GM19438 (cell line): Measurements from ENCODE around the gene ABL1.

Source experiments
- ATAC-seq: cut with Tn5 transposase; IDR thresholded peaks from one replicate; pipeline ENCODE4 v1.9.1; 2021; ENCODE audit warnings: low read depth; ENCODE audit not compliant: unreplicated experiment

ABL1 gene

DNA sequence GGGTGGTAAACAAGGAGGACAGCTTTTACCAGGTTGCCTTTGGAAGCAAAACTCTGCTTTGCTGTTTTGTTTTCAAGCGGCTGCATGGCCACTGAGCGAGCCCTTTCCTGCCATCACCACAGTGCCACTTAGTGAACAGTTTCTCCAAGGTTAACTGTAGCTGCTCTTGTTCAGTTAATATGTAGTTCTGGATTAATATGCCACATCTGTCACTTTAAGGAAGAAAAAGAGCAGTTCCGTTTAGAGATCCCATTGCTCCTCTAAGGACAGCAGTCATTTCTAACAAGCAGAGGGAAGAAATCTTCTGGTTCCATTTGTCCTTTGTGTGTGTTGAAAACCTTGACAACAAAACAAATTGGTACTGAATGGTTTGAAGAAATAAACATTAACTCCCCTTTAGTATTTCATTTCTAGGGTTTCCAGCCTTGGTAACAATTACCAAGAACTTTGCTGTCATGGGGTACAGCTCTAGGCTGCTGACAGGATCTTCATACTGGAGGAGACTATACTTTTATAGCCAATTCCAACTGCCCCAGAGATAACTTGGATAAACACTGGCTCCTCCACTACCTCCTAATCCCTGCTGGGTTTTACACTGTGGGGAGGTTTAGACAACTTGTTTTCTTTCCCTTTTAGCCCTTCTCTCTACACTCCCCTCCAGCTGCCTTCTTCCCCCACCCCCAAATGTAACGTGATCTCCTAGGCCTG, 10.3 kb upstream of the ABL1 start:
- ATAC-seq, result no peak

DNA sequence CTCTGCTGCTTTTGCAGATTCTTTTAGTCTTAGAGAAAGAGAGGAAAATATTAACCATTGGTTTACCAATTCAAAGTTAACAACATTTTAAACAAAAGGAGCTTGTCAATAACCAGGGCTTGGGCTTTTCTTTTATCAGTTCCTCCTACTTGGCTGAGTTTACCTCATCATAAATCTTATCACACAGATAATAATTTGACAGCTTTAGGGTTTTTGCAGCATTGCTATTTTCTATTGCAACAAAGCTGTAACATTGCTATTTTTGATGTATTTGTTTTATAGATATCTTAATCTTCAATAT, 9.8 kb upstream of the ABL1 start:
- ATAC-seq, result no peak

GRCh38 chr9:130825809-130826208, 9.2 kb upstream of the ABL1 start:
- ATAC-seq, result no peak

- no peak for ATAC-seq
These were observed 5.3 kb upstream of the ABL1 start for GRCh38 chr9:130829762-130830161.

GRCh38 chr9:130830231-130830760, 4.8 kb upstream of the ABL1 start:
- ATAC-seq, result no peak

DNA sequence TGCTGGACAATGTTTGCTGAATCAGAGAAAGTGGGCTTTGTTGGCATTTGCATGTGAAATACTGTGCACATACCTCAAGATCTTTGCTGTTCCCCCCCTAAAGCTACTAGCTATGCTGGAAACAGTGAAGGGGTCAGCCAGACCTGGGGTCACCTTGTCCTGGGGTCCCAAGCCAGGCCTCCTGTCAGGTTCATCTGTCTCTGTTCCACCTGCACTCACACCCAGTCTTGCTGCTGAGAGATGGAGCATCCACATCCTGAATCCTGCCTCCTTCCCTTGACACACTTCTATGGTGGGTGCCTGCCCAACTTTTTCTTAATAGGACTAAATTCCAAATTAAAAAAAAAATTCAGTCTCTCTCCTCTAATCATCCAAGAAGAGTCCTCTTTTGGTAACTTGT, 4.0 kb upstream of the ABL1 start:
- ATAC-seq, result no peak

- no peak for ATAC-seq
These were observed 1.7 kb upstream of the ABL1 start for GRCh38 chr9:130833031-130833990.

DNA sequence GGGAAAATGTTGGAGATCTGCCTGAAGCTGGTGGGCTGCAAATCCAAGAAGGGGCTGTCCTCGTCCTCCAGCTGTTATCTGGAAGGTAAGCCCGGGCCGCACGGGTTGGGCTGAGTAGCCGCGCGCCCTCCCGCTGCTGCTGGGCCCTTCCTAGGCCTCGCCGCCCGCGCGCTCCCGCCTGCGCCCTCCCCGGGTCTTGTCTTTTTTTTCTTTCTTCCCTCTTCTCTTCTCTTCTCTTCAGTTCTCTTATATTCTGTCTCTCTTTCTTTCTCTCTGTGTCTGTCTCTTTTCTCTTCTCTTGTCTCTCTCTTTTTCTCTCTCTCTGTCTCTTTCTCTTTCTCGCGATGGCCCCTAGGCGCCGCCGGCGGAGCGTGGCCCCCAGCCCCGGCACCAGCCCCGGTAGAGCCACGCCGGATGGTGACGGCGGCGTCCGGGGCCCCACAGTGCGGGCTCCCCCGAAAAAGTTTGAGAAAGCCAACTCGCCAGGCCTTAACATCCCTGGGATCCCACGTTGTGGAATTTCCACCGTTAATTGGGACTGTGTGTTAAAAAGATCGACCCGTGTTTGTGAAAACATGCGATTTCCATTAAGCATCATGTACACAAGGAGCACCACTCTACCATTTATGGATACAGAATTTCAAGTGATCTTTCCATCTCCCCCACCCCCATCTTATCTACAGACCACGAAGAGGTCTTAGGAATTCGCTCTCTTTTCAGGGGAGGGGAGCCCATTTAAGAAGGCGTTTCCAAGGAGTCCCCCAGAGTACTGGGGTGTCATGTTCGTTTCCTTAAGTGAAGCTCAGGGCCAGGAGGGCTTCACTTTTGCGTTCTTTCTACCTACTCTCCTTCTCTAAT, 616 bp downstream of the ABL1 start:
- ATAC-seq, result peak; percentile 20

GRCh38 chr9:130837002-130837511, 2.0 kb downstream of the ABL1 start:
- ATAC-seq, result no peak

GRCh38 chr9:130837643-130838042, 2.6 kb downstream of the ABL1 start:
- no peak for ATAC-seq

DNA sequence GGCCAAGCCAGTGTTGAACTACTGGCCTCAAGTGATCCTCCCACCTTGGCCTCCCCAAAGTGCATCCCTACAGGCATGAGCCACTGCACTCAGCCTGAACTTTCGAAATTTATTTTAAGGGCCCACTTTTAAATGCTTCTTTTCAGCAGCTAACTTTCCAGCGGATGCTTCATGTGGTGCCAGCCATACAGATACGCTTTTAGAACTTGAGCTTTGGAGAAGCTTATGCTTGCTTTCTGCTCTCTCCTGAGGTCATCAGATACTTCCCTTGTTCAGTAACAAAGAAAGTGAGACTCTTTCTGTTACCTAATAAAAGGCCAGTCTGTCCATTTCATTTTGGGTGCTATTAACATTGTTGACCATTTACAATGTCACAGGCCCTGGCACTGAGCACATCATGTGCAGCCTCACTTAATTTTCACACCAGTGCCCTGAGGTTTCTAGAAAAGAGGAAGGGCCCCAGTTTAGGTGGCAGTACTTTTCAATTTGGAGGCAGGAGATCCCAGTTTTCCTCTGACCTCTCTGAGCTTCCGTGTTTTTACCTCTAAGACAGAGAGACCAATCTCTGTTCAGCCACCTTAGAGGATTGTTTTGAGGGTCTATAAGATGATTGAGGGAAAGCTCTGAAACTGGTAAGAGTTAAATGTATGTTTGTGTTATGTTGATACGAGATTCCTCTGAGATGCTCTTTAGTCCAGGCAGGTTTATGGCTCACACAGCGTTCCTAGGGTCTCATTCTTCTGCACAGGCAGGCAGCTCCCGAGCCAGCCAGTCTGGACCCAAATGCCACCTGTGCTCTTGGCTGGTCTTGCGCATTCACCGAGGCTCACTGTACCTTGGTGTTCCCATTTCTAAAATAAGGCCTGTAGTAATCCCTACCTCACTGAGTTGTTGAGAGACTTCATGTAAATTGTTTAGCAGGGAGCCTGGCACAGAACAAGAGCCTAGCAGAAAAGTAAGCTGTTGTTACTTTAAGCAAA, 4.4 kb downstream of the ABL1 start:
- no peak for ATAC-seq

DNA sequence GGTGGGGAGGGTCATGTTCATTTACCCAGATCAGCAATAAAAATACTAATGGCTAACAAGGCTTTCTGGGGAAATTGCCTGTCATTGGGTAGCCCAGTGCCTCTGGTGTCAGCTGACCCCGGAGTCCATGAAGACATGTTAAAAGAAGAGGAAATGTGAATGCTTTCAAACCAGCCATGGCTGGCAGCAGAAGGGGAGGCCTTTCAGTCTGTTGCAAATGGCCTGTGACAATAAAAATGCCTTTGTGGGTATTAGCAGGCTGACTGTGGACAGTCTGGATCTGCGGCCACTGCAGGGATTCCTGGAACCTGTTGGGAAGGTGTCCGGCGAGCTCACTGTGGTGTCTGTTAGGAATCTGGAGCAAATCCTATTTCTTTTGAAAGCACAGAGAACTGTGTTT, 7.5 kb downstream of the ABL1 start:
- no peak for ATAC-seq

DNA sequence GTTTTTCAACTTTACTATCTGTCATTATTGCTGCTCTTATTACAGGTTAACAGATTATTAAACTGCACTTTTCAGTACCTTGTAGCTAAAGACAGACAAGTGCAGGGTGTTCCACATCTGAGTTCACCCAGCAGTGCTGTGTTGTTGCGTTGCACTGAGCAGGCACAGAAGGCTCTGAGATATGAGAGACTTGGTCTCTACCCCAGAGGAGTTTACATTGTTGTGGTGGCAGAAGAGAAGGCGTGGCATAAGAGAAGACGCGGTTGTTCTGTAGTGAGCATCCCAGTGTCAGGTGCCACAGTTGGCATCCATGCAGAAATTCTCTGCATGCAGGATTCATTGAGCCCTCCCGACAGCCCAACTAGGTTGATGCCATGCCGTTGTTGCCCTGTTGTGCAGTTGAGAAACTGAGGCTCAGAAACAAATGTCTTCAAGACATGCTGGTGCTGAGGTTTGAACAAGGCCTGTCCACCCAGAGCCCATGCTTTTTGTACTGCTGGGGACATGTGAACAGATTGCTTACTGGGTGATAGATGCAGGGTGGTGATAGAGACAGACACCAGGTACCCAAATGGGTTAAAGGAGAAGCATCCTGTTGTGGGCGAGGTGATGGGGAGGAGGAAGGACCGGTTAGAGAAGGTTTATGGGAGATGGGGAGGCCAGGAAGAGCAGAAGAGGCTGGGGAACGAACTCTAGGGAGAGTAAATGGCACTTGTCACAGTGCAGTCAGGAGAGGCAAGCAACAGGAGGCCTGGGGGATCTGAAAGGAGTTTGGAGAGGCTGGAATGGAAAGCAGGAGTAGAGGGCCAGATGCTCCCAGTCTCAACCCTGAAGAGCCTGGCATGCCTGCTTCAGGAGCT, 8.2 kb downstream of the ABL1 start:
- no peak for ATAC-seq

- no peak for ATAC-seq
These were observed 9.0 kb downstream of the ABL1 start for GRCh38 chr9:130844044-130844451.

DNA sequence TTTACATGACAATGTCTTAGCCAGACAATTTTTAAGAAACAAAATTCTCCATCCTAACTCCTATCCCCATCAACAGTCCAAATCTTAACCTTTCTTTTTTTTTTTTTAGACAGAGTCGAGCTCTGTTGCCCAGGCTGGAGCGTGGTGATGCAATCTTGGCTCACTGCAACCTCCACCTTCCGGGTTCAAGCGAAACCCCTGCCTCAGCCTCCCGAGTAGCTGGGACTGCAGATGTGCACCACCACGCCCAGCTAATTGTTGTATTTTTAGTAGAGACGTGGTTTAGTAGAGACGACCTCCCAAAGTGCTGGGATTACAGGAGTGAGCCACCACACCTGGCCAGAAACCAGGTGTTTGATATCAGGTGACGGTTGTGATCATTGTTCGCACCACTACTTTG, 10.2 kb downstream of the ABL1 start:
- no peak for ATAC-seq

DNA sequence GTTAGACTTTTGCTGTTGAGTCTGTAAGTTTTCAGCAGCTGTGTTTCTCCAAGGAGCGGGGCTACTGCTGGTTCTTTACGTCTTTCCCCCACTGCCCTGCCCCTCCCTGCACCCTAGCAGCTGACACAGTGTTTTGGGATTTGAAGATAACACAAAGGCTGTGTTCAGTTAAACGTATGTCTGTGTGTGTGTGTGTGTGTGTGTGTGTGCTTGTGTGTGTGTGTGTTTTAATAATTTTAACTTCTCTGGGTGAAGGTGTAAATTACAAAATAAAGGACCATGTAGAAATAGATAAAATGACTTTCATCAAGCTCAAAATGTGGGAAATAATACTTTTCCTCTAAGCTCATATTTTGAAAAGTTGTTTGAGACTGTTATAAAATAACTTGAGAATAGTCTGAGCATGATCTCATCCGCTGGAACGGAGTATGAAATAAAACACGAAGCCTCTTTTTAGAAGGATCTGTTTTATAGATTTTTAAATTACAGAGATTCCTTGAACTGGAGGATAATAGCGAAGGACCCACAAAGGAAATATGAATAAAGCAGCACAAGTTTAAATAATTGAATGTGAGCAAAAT, 10.9 kb downstream of the ABL1 start:
- ATAC-seq, result no peak

DNA sequence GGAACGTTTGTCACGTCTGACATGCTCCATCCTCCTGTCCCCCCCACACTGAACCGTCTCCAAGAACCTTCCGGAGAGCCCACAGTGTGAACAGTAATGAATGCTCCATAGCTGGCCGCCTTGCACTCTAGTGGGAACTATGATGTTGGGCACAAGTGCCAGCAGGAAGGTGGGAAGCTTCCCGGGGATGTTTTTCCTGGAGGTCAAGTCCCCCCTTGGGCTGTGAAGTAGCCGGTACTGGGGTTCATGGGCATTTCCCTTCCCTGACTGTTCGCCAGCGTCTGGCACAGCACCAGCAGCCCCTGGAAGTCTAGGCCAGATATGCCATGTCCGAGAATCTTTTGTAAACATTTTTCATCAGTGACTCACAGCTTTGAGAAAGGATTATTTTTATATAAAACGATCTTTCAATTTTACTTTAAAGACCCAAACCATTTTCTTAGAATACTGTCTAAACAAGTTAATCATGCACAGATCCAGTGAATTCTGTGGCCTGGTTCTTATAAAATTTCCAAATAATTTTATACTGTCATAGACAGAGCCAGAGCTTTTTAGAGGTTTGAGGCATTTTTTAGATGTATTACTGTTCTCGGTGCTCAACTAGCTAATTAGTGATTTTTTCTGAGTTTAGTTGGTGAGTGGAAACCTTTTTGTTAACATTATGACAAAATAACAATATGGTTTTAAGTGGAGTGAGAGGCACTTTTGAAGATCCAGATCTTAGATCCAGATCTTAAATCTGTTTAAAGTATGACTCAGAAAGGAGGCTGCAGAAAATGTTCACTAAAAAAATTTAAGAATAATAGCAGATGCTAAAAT, 11.6 kb downstream of the ABL1 start:
- no peak for ATAC-seq
